ENCODE data around the gene KRTAP5-5.
"Not testable (repeated sequence)": the region's sequence is repeated elsewhere in the genome, so short reads cannot be mapped to it uniquely, and the experiment has no call there.

KRTAP5-5 gene

GRCh38 chr11:1597994-1598380, 31.6 kb upstream of the KRTAP5-5 start, which contains the start of gene KRTAP5-2:
KRTAP5-2 (minus strand) TSS chr11:1598294; CDS start chr11:1598250, 44 bp downstream.
- Histone ChIP-seq H3K4me2 (no peak within 1 kb of the TSS), H3K27me3 (ENCODE audit: insufficient read depth, low read depth) (peaks cover 85% of the 10 kb centered on the region), H3K4me1 (ENCODE audit: low read depth, poor library complexity, severe bottlenecking) (no peaks in the 10 kb centered on the region), H3K27ac (no peak within 1 kb of the TSS), H3K9ac (no peak within 1 kb of the TSS), H3K79me2 (ENCODE audit: insufficient read depth, low read depth) (no peaks in the 10 kb centered on the region), H3K36me3 (ENCODE audit: insufficient read depth) (no peaks in the 10 kb centered on the region), H4K20me1 (ENCODE audit: insufficient read depth) (no peaks in the 10 kb centered on the region), H3K4me3 (IDR thresholded peaks at IDR 0.05; ENCODE audit: insufficient read depth, low read depth, low read length) (no peak within 1 kb of the TSS), H2AFZ (ENCODE audit: low read depth) (no peak within 1 kb of the TSS)
- no peak for TF ChIP-seq CTCF (conservative IDR thresholded peaks at IDR 0.05; ENCODE audit: low read depth, low read length)

DNA sequence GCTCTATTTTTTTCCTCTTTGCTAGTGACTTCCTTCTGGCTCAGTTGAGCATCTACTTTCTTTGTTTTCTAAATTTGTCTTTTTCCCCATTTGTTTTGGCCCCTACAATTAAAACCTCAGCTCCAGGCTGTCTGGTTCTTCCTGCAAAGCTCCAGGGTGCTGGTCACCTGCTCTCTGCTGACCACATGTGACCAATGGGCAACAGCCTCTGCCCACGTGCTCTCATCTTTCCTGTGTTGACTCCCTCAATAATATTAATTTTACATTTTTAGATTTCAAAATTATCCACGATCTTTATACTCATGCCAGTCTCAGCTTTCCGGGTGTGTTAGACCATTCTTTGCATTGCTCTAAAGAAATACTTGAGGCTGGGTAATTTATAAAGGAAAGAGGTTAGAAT, 31.2 kb upstream of the KRTAP5-5 start:
- H3K9ac ChIP-seq; H3K27ac ChIP-seq; H3K4me3 ChIP-seq (IDR thresholded peaks at IDR 0.05; ENCODE audit: insufficient read depth, low read depth, low read length); H3K79me2 ChIP-seq (ENCODE audit: insufficient read depth, low read depth); H2AFZ ChIP-seq (ENCODE audit: low read depth); H3K4me2 ChIP-seq; H4K20me1 ChIP-seq (ENCODE audit: insufficient read depth); H3K4me1 ChIP-seq (ENCODE audit: low read depth, poor library complexity, severe bottlenecking); H3K36me3 ChIP-seq (ENCODE audit: insufficient read depth): not testable (repeated sequence)
- peaks cover 85% of the 10 kb centered on the region for H3K27me3 ChIP-seq (ENCODE audit: insufficient read depth, low read depth)

DNA sequence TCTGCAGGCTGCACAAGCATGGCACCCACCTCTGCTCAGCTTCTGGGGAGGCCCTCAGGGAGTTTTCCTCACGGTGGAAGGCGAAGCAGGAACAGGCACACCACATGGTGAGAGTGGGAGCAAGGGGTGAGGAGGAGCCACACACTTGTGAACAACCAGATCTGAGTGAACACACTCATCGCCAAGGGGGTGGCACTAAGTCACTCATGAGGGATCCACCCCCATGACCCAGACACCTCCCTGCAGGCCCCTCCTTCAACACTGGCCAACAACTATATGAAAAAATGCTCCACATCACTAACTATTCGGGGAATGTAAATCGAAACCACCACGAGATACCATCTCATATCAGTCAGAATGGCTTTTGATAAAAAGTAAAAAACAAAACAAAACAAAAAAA, 30.8 kb upstream of the KRTAP5-5 start:
- H4K20me1 ChIP-seq (ENCODE audit: insufficient read depth): no peaks in the 10 kb centered on the region
- no peak overlapping the region for H3K4me2 ChIP-seq
- H3K27me3 ChIP-seq (ENCODE audit: insufficient read depth, low read depth): peaks cover 84% of the 10 kb centered on the region

DNA sequence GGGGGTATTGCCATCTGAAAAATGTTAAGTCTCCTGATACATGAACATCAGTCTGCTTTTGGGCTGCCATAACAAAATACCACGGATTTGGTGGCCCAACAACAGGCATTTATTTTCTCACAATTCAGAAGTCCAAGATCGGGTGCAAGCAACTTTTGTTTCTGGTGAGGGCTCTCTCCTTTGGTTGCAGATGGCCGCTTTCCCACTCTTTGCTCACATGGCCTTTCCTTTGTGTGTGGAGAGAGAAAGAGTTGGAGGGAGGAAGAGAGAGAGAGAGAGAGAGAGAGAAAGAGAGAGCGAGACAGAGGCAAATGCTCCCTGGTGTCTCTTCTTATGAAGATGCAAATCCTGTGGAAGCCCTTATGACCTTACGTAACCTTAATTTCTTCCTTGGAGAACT, 28.9 kb upstream of the KRTAP5-5 start:
- Histone ChIP-seq H3K27ac (no peak overlapping the region), H3K79me2 (ENCODE audit: insufficient read depth, low read depth) (no peaks in the 10 kb centered on the region), H3K4me3 (IDR thresholded peaks at IDR 0.05; ENCODE audit: insufficient read depth, low read depth, low read length) (no peak overlapping the region), H4K20me1 (ENCODE audit: insufficient read depth) (no peaks in the 10 kb centered on the region), H3K36me3 (ENCODE audit: insufficient read depth) (no peaks in the 10 kb centered on the region), H3K27me3 (ENCODE audit: insufficient read depth, low read depth) (peaks cover 85% of the 10 kb centered on the region), H3K4me2 (no peak overlapping the region), H2AFZ (ENCODE audit: low read depth) (no peak overlapping the region), H3K4me1 (ENCODE audit: low read depth, poor library complexity, severe bottlenecking) (peaks cover under 1% of the 10 kb centered on the region), H3K9ac (no peak overlapping the region)
- TF ChIP-seq CTCF (conservative IDR thresholded peaks at IDR 0.05; ENCODE audit: low read depth, low read length): no peak

More for the DNA sequence above, 30.8 kb upstream of the KRTAP5-5 start:
- Histone ChIP-seq H3K4me3 (IDR thresholded peaks at IDR 0.05; ENCODE audit: insufficient read depth, low read depth, low read length) (no peak overlapping the region), H3K9ac (no peak overlapping the region), H3K79me2 (ENCODE audit: insufficient read depth, low read depth) (no peaks in the 10 kb centered on the region), H3K36me3 (ENCODE audit: insufficient read depth) (no peaks in the 10 kb centered on the region), H3K27ac (no peak overlapping the region), H3K4me1 (ENCODE audit: low read depth, poor library complexity, severe bottlenecking) (no peaks in the 10 kb centered on the region), H2AFZ (ENCODE audit: low read depth) (no peak overlapping the region)
- TF ChIP-seq CTCF (conservative IDR thresholded peaks at IDR 0.05; ENCODE audit: low read depth, low read length): no peak

GRCh38 chr11:1601663-1602062, 27.9 kb upstream of the KRTAP5-5 start:
- H3K4me2 ChIP-seq: not testable (repeated sequence)
- H3K27me3 ChIP-seq (ENCODE audit: insufficient read depth, low read depth): peaks cover 84% of the 10 kb centered on the region

More at GRCh38 chr11:1601663-1602062, 27.9 kb upstream of the KRTAP5-5 start:
- not testable (repeated sequence) for H3K27ac ChIP-seq; H4K20me1 ChIP-seq (ENCODE audit: insufficient read depth); H3K4me1 ChIP-seq (ENCODE audit: low read depth, poor library complexity, severe bottlenecking); H3K36me3 ChIP-seq (ENCODE audit: insufficient read depth); H3K79me2 ChIP-seq (ENCODE audit: insufficient read depth, low read depth); H2AFZ ChIP-seq (ENCODE audit: low read depth); H3K4me3 ChIP-seq (IDR thresholded peaks at IDR 0.05; ENCODE audit: insufficient read depth, low read depth, low read length); H3K9ac ChIP-seq
